Stimulated activated CD4-positive, alpha-beta T cell treated with anti-CD3 and anti-CD28 coated beads, Interleukin-1b, Interleukin-23, amount 100 ng/mL, for 48 hours (primary cell): ENCODE data around the gene AFTPH.
"Not testable (repeated sequence)": the region's sequence is repeated elsewhere in the genome, so short reads cannot be mapped to it uniquely, and the experiment has no call there.

Experiments used
- DNase-seq: peaks from one replicate; pipeline ENCODE4 v3.0.0-alpha.2; 2020

AFTPH gene

DNA sequence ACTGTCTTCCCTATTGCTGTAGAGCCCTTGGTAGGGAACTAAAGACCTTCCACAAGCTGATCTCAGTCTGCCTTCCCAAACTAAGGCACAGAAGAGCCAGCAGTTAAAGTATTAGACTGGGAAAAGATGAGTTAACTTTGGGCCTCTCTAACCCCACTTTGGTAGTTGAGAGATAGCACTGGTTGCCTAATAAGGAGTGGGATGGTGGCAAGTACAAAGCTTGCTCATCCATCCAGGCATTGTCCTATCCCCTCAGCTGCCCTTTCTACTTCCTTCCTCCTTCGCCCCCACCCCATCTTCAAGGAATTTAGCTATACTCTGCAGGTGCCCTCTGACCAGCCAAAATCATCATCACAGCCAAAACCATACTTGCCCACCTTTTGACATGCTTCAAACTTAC is 22.2 kb upstream of the AFTPH start:
- no peak for DNase-seq

DNA sequence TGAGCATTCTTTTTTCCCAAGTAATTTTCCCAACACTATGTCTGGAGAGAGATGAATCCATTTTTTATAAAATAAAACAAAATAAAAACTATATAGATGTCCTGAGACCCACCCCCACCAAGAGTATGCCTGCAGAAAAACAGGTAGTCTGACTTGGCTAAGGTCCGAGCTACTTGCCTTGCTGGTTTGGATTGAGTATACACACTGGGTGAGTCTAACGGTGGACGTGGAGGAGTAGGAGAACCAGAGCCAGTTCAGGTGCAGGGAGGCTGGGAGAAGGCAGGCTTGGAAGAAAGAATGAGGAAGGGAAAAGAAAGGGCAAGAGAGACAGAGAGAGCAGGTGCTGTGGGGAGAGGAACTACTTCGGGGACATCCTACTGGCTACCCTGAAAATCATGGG is 21.3 kb upstream of the AFTPH start:
- no peak for DNase-seq

DNA sequence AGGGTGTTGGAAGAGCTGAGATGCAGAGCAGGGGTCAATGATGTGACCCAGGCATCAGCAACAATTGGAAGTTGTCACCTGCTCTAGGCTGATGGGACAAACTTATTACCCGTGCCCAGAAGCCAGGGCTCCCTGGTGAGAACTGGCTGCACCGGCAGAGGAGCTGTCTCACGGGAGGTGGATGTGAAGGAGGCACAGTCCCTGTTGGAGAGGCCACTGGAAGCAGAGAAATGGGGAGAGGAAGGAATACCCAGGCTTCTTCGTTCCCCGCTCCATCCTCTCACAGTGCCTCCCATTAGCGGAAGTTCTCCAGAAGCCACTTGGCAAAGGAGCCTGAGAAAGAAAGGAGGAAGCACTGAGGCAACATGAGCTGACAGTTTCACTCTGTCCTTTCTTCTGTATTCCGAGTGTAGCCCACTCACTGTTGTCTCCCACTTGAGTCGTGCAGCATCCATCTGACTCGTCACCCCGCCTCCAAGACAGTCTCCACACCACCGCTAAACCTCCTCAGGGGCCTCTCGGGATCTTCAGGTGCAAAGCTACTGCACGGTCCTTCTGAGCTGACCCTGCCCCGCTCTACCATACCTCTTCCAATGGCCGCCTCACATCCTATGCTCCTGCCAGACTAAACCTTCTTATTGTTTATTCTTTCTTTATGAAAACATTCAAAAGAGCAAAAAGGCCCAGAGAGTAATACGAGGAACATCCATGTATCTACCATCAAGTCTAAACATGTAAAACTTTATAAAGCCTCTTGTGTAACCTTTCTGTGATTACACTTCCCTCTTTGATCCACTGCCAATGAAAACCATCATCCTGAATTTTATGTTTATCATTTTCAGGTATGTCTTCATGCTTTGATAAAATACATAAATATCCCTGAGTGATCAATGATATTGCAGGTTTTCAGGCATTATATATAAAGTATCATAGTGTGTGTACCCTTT is 19.1 kb upstream of the AFTPH start:
- no peak for DNase-seq

DNA sequence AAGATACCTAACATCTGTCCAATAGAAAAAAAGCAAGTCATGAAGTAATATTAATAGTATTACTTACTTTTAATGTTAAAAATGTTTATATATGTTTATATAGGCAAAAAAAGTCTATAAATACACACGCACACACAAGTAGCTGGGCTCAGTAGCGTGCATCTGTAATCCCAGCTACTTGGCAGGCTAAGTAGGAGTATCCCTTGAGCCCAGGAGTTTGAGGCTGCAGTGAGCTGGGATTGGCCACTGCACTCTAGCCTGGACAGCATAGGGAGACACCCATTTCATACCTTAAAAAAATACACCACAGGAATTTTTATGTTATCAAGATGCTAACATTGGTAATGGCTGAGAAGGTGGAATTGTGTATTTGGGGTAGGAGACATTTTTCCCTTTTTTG is 17.4 kb upstream of the AFTPH start:
- no peak for DNase-seq

DNA sequence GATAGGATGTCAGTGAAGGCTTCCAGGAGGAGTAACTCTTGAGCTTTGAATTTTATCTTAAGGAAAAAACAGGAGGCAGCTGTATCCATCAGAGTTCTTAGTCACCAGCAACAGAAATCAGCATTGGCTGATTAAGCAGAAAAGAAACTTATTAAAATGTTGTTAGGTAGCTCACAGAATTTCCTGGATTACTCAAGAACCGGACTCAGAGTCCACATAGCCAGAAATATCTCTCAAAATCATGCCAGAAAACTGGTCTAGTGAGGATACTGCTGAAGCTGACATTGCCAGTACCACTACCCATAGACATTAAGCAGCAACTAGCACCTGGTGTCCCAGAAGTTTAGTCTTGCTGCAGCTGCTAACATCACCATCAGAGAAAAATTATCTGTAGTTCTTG is 10.1 kb upstream of the AFTPH start:
- DNase-seq: no peak

DNA sequence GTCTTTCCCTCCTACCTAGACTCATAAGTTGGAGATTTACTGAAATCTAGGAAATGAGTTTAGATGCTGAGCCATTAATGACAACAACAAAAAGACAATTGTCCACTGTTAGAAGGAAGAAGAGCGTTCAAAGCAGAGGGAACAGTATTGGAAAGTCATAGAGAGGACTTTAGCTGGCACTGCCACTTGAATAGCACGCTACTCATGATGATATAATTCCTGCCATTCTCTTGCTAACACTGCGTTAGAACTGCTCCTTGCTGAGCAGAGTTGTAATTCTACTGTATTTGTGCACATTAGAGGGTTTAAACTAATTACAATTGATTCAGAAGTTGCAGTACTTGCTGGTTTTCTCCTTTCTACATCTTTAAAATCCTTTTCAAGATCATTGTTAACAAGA is 9.0 kb upstream of the AFTPH start:
- DNase-seq: no peak

DNA sequence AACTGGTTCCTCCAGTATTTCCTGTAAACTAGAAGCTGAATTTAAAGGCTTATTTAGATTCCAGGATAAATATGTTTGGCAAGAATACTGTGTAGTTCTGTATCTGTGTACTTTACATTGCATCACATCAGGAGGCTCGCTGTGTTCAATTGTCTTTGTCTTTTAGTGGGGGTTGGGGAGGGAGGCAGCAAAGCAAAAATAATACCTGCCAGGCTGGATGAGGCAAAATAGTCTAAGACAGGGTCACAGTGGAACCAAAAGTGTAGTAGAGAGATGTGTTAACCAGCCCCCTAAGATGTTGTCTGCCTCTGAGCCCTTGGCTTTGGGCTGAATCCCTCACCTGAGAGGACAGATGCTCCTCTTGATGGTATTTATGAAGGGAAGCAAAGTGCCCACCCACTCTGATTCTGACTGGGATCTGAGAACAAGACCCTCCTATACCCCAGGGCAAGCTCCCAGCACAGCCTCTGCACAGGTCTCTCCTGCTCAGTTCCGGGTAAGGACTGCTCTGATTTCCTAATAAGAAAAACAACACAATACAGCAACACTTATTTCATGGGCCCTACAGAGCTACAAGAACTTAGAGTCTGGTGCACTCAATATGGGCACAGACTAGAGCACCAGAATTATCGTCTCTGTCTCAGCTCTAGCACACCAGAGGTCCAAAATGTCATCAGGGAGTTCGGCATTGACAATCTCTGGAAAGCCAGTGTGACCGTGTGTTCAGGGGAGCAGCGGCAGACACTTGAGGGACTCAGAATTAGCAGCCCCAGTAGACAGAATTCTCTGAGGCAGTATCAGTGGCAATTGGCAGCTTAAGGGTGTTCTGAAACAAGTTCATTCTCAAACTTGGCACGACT is 7.2 kb upstream of the AFTPH start:
- no peak for DNase-seq

DNA sequence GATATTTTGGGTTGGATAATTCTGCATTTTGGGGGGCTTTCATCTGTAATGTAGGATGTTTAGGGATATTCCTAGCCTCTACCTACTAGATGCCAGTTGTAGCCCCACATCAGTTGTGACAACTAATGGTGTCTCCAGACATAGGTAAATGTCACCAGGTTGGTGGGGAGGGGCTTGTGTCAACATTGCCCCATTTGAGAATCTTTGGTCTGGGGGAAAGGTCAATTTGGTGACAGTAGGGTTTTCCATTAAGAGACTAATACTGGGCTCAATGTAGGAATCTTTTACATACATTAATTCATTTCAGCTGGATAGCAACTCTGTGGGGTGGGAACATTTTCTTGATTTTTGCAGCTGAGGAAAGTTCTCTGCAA is 6.6 kb upstream of the AFTPH start:
- no peak for DNase-seq

DNA sequence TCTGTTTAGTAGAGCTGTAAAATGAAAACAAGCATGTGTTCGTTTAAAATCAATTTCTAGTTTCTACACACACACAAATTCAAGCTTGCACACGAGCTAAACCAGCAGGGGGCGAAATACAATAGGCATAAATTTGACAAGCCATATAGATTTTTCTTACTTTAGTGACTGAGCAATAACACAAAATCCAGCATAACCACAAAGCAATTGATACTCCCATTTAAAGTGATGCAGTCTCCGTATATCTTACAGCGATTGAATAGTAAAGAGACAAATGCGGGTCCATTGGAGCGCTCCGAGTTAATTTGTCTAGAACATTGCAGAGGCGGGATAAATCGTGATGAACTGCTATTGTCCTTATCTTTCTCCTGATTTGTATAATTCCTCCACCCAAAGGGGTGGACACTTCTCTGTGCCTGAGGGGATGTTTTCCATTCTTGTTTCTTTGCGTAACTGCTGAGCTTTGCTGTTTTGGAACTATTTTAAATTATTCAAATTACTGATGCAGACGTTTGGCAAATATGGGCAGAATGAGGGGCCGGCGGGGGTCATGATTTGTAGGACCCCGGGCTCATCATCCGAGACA is 1.2 kb upstream of the AFTPH start:
- peak; percentile 57 for DNase-seq

DNA sequence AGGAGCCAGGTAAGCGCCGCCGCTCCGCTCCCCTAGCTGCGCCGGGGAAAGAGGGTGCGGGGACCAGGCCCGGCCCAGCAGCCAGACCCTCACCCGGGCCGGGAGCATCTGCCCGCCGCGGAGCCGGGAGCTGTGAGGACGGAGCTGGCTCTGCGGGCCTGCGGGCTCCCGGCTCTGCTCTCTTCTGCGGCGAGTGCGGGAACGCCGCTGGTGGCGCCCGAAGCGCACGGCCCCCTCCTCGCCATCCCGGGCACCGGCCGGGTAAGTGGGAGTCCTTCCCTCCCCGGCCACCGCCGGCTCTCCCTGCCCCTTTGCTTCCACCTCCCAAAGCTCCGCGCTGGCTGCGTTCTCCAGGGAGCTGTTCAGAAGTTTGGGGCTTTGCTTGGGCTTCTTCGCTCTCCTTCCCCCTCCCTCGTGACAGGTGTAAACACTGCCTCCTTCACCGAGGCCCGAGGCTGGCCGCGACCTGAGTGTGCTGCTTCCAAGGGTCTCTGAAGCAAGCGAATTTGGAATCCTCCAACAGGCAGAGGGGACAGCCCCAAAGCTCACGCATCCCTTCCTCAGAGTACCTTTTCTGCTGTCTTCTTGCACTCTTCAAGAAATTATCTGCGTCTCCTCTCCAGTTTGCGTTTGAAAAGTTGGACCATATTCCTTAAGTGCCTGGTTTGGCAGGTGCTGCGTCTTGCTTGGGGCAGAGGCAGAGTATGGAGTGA is 632 bp downstream of the AFTPH start:
- peak; percentile 43 for DNase-seq

DNA sequence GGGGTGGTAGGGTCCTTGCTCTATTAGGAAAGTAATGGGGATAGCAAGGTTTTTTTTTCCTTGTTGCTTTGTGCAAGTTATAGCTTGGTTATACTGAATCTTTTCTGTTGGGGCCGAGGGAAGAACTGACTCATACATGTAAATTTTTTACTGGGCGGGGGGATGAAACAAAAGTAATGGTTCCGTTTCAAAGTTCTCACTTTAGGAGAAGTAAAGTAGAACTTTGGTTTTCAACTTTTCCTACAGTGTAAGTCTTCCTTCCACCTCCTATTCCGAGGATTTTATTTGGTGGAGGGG is 1.1 kb downstream of the AFTPH start:
- peak; percentile 30 for DNase-seq

DNA sequence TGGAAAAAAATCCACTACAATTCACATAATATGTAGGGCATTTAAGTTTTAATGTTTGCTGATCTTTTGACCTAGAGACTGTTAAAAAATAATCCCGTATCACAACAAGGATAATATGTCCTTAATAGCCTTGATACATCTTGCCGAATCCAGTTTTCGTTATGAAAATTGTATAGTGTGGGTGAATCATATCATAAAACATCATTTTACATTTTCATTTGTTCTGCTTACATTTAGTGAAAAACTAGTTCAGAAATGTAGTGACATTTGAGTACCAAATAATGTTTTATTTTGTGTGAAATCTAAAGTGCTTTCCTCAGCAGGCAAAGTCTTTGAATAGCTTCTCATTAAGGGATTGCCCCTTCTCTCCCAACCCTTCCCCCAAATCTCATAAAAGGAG is 1.9 kb downstream of the AFTPH start:
- DNase-seq: no peak

DNA sequence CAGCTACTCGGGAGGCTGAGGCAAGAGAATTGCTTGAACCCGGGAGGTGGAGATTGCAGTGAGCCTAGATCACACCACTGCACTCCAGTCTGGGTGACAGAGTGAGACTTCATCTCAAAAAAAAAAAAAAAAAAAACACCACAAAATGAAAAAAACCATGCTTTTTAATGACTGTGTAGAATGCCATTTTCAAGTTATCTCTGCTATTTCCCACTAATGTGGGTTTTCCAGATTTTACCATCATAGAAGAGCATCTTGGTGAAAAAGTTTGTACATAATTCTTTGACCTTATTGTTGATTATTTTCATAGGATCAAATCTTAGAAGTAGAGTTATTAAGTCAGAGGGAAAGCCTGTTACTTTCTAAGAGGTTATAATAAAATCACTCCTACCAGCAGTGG is 6.8 kb downstream of the AFTPH start:
- DNase-seq: not testable (repeated sequence)

DNA sequence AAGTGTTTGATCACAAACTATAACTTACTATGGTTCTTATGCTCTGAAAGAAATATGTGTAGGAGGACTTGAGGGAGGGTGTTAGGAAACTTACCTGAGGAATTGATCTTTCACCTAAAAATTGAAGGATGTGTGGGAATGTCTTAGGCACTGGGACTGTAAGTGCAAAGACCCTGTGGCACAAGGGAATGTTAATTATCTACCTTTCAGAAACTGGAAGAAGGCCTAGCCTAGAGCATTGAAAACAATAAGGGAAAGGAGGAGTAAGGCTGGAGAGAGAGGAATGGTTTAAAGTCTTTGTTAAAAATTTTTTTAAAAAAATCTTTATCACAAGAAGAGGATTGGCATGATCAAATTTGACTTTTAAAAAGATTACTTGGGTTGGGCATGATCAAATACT is 7.9 kb downstream of the AFTPH start:
- no peak for DNase-seq

DNA sequence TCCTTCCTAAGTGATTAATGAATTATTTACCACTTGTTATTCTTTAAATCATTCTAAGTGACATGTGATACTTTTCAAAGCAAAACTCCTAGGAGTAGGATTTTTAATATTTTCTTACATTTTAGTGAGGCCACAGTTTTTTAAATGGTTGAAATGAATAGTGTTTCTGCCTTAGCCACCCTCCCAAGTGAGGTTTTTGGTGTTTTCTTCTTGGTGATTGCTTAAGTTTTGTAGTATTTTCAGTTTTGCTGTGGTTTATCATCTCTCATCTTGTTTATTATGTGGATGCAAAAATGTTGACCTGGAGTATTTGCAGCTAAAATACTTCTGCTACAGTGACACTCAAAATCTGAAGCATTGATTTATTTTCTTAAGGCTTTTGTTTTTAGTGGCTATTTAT is 9.8 kb downstream of the AFTPH start:
- no peak for DNase-seq

DNA sequence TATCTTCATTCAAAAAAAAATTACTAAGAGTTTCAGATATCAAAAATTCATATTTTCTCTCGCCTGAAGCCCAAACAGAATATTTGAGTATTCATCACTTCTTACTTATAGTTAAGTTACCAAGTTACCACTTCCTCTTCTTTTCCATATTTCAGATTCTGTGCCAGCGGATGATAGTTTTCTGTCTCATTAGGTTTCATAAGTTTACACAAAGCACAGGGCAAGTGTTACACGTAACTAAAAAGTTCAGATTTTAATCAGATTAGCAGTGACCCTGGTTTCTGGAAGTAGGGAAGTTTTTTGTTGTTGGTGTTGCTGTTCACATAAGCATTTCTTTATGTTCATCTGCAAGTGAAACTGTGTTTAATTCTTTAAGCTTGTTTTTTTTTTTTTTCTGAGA is 10.2 kb downstream of the AFTPH start:
- no peak for DNase-seq

DNA sequence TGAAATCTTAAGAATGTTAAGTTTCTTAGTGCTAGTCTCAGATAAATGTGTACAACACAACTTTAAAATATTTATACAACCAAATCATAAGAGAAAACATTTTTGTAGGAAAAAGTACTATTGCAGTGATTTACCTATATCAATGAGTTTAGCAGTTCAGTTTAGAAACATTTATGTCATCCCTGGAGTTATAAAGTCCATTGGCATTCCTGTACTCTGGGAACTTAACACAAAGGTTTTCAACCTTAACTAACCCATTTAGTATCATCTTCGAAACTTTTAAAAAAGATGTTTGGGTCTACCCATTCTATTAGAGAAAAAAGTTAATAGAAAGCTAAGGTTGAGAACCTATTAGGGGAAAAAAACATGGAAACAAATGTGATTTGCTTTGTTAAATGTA is 10.9 kb downstream of the AFTPH start:
- no peak for DNase-seq

DNA sequence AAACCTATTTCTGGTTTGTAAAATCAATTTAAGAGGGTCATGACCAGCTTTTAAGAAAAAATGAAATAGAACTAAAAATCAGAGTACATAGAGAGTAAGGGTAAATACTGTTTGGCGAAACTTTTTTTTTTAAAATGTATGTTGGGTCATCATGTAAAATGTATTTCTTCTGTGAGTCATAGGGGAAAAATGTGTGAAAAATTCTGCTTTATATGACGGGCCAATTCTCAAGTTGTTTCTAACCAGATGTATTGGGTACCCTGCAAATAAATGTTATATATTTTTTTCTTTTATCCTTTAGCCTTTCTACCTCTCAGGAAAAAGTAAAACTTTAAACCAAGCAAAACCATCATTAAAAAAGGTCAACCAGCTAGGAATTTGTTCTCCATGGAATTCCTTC is 13.9 kb downstream of the AFTPH start:
- no peak for DNase-seq

DNA sequence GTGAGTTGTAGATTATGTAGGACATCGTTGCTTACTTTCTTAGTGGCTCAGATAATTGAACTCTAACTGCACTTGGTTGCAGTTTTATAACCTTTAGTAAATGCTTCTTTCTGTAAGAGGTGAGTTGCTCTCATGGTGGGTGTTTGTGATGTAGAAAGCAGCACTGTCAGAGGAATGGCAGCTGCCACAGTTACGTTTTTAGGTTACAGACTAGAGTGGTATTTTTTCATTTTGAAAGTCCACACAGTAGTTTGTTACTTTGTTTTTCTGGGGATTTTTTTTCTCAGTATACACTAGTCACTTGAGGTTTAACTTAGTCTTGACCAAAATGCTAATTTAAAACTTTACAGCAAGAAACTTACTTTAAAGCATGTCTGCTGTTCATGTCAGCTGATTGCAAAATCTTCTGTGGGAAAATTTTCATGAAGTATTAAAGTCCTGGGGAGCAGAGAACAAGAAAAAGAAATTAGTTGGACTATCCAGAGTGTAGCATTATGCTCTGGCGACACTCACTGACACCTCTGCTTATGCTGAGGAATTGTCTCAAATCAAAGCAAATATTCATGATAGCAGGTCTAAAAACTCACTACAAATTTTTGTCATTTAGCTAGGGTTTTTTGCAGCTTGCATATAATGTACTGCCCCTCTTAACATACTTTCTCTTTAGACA is 14.8 kb downstream of the AFTPH start:
- no peak for DNase-seq

DNA sequence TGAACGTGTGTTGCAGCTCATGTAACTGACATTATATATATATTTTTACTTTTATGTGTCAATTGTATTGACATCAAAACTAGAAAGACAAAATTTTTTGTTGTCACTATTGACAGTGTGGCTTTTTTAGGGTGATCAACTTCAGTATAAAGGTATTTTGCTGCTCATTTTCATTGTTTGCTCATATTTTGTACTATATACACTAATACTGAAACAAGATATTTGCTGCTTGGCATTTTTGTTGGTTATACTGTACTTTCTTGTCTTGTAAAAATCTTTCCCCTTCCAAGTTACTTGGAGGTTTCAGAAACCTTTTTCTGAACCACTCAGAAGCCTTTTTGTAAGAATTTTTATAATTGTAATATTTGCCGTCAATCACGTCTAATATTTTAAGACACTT is 16.5 kb downstream of the AFTPH start:
- DNase-seq: no peak

DNA sequence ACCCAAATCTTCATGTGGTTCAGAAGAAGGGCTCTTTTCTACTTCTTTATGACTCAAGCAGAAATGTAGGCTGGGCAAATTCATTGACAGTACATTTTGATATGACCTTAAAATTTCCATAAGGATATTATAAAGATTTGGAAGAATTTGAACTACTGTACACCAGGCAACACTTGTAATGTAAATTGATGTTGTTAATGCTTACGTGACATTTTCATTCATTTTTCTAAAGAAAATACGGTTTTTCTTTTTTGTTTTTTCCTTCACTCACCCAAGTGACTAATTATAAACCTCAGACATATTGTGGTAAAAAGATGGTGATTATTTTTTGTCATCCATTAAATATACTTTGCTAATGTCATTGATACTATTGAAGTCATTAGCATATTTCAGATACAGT is 17.4 kb downstream of the AFTPH start:
- DNase-seq: no peak

DNA sequence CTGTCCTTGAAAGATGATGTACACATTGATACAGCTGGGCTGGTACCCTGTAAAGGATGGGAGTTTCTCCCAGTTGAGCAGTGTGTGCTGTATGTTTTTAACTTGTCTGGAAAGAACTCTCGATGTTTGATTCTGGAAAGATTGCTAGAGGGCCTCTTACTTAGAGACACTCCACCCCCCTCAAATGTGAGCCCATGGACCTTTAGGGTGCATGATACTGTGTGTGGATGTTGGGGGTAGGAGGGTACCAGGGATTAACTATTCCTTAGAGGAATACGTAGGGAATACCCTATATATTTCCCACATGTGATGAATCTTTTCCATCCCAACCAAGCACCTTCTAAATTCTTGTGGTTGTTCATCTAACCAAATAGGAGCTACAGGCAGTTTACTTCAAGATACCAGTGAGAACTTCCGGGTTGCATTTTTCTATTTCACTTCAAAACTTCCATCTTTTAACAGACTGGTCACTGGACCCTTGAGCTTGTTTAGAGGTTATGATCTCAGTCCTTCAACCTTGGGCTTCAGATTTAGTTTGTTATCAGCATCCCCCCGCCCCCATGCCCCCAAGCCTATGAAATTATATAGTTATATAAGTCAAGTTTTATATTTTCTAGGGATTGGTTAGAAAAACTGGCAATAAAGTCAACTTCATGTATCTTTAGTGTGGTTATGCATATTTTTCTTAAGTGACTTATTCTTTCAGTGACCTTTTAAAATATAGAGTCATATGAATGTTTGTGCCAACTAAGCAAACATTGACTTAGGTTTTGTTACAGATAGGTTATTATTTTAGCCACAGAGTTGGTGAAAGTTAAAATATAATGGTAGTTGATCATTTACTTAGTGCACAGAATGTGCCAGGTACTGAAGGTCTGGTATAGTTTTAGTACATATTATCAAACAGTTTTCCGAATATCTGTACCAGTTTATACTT is 18.2 kb downstream of the AFTPH start:
- no peak for DNase-seq
